A673 (cell line): ENCODE data around the gene IQGAP2.

ENCODE experiments used
- CTCF ChIP-seq: fragments of 300-800, 200-600 bp; sonication (generic); conservative IDR thresholded peaks from 2 replicates; pipeline ENCODE4 v1.5.1; 2017; ENCODE audit warnings: low read depth, mild to moderate bottlenecking, antibody characterized with exemption, low read length, moderate library complexity, mixed read lengths
- EZH2 ChIP-seq: fragments of 200-600 bp; sonication (generic); IDR thresholded peaks from 2 replicates; pipeline ENCODE4 v1.6.1; 2017; ENCODE audit warnings: borderline replicate concordance, low read depth, mild to moderate bottlenecking, mixed read lengths, antibody characterized with exemption, low read length; ENCODE audit not compliant: poor library complexity, severe bottlenecking

- TF ChIP-seq EZH2 (no peak), CTCF (no peak)
These were observed 204.3 kb downstream of the IQGAP2 start for GRCh38 chr5:76607353-76607871.
